Measurements from ENCODE around the gene AP2A2. TPM values are rescaled to one million over a fixed set of nuclear protein-coding genes. Genes with fewer than 3 reads are reported as not detected.

Gene AP2A2
- total RNA-seq, 1 experiment from 2014 or later = 47.1 TPM

GRCh38 chr11:944711-945470 lies 19.2 kb downstream of the AP2A2 start (continued):
- TF ChIP-seq ZNF232 (CRISPR knock-in tag; IDR thresholded peaks at IDR 0.05) (peak; percentile 23; the same call in 1 of the 2 replicates), CDX4 (CRISPR knock-in tag; IDR thresholded peaks at IDR 0.05; ENCODE audit: borderline replicate concordance) (no peak), ZNF317 (CRISPR knock-in tag; IDR thresholded peaks at IDR 0.05; ENCODE audit: borderline replicate concordance, low read depth) (no peak), TEAD4 (CRISPR knock-in tag; IDR thresholded peaks at IDR 0.05) (peak; percentile 97), USF1 (CRISPR knock-in tag; IDR thresholded peaks at IDR 0.05) (peak; percentile 33; the same call in 1 of the 2 replicates), ZSCAN18 (CRISPR knock-in tag; IDR thresholded peaks at IDR 0.05) (no peak), ZNF423 (CRISPR knock-in tag; IDR thresholded peaks at IDR 0.05) (peak; percentile 73; the same call in 1 of the 2 replicates), ZNF281 (CRISPR knock-in tag; IDR thresholded peaks at IDR 0.05) (peak; percentile 94), GABPB1 (CRISPR knock-in tag; IDR thresholded peaks at IDR 0.05) (no peak), SP1 (CRISPR knock-in tag; conservative IDR thresholded peaks at IDR 0.05) (peak; percentile 70), TEAD1 (CRISPR knock-in tag; IDR thresholded peaks at IDR 0.05) (peak; percentile 98), E2F1 (CRISPR knock-in tag; IDR thresholded peaks at IDR 0.05) (no peak), IRF1 (CRISPR knock-in tag; IDR thresholded peaks at IDR 0.05) (no peak), CTCF (IDR thresholded peaks at IDR 0.05) (no peak), NFE2L1 (CRISPR knock-in tag; IDR thresholded peaks at IDR 0.05) (no peak), ARID4B (CRISPR knock-in tag; IDR thresholded peaks at IDR 0.05; ENCODE audit: borderline replicate concordance) (peak; percentile 51; the same call in 1 of the 2 replicates), TP53 (CRISPR knock-in tag; IDR thresholded peaks at IDR 0.05) (no peak; the same call in 1 of the 2 replicates)

Data from WTC11 (cell line).